Neuronal stem cell (in vitro differentiated cells): Measurements from ENCODE around the gene PRR20B.
"Not testable (repeated sequence)": the region's sequence is repeated elsewhere in the genome, so short reads cannot be mapped to it uniquely, and the experiment has no call there.

Experiments used
- DNase-seq: peaks from one replicate; pipeline ENCODE4 v3.0.0-alpha.2; 2013; ENCODE audit warnings: low spot score
- H2AFZ ChIP-seq: one replicate; pipeline ENCODE4 v1.6.1; 2013; ENCODE audit warnings: mild to moderate bottlenecking, low read length, inconsistent platforms
- H2AK5ac ChIP-seq: 2 replicates; pipeline ENCODE4 v1.6.1; 2013; ENCODE audit warnings: low read depth, mild to moderate bottlenecking, inconsistent platforms, low read length, moderate library complexity, mixed read lengths
- H2BK120ac ChIP-seq: 2 replicates; pipeline ENCODE4 v1.6.1; 2013; ENCODE audit warnings: low read depth, mild to moderate bottlenecking, inconsistent platforms, low read length, moderate library complexity, mixed read lengths
- H2BK12ac ChIP-seq: one replicate; pipeline ENCODE4 v1.6.1; 2013; ENCODE audit warnings: low read length, inconsistent platforms
- H2BK15ac ChIP-seq: 2 replicates; pipeline ENCODE4 v1.6.1; 2013; ENCODE audit warnings: mild to moderate bottlenecking, low read length, inconsistent platforms, mixed read lengths
- H2BK5ac ChIP-seq: one replicate; pipeline ENCODE4 v1.6.1; 2013; ENCODE audit warnings: inconsistent platforms, mild to moderate bottlenecking, low read length, moderate library complexity
- H3K14ac ChIP-seq: one replicate; pipeline ENCODE4 v1.6.1; 2013; ENCODE audit warnings: low read length, inconsistent platforms
- H3K18ac ChIP-seq: 2 replicates; pipeline ENCODE4 v1.6.1; 2013; ENCODE audit warnings: low read length, inconsistent platforms
- H3K23ac ChIP-seq: 2 replicates; pipeline ENCODE4 v1.6.1; 2013; ENCODE audit warnings: low read depth, mild to moderate bottlenecking, mixed read lengths, low read length, inconsistent platforms; ENCODE audit not compliant: poor library complexity
- H3K27ac ChIP-seq: replicated peaks from 3 replicates; pipeline ENCODE4 v1.5.1; 2013; ENCODE audit warnings: low read length, inconsistent platforms
- H3K27me3 ChIP-seq, 3 experiments: 2 replicates each; pipeline ENCODE4 v1.6.1; 2013; ENCODE audit warnings: low read length in 3 of 3, mild to moderate bottlenecking in 2 of 3, inconsistent platforms in 1 of 3, low read depth in 1 of 3, mixed read lengths in 1 of 3, moderate library complexity in 1 of 3; ENCODE audit not compliant: control insufficient read depth in 3 of 3, insufficient read depth in 3 of 3
- H3K36me3 ChIP-seq, 2 donors: replicated peaks in 1 of 2; 2 replicates each; pipeline ENCODE4 v1.6.1; 2013; ENCODE audit warnings: low read length in 2 of 2; ENCODE audit not compliant: control insufficient read depth in 2 of 2, insufficient read depth in 2 of 2
- H3K4ac ChIP-seq: 2 replicates; pipeline ENCODE4 v1.6.1; 2013; ENCODE audit warnings: inconsistent platforms, mild to moderate bottlenecking, low read length, moderate library complexity
- H3K4me1 ChIP-seq, 2 donors: 1 replicate in 1 of 2; 2 replicates in 1 of 2; pipeline ENCODE4 v1.6.1; 2013; ENCODE audit warnings: low read length in 2 of 2, low read depth in 1 of 2; ENCODE audit not compliant: control insufficient read depth in 2 of 2, insufficient read depth in 1 of 2
- H3K4me2 ChIP-seq: one replicate; pipeline ENCODE4 v1.6.1; 2013; ENCODE audit warnings: mild to moderate bottlenecking, low read length, inconsistent platforms; ENCODE audit not compliant: insufficient read depth, poor library complexity, severe bottlenecking
- H3K4me3 ChIP-seq, 2 donors: 2 replicates each; pipeline ENCODE4 v1.5.1; 2013; ENCODE audit warnings: low read length in 2 of 2, mild to moderate bottlenecking in 2 of 2, inconsistent platforms in 1 of 2, moderate library complexity in 1 of 2
- H3K79me1 ChIP-seq: one replicate; pipeline ENCODE4 v1.6.1; 2013; ENCODE audit warnings: low read depth, mild to moderate bottlenecking, inconsistent platforms, low read length, moderate library complexity
- H3K9ac ChIP-seq: one replicate; pipeline ENCODE4 v1.6.1; 2013; ENCODE audit warnings: mild to moderate bottlenecking, low read depth, low read length, inconsistent platforms; ENCODE audit not compliant: poor library complexity
- H3K9me3 ChIP-seq, 2 donors: replicated peaks in 1 of 2; 2 replicates each; pipeline versions ENCODE3 to v1.6.1; 2013; ENCODE audit warnings: low read length in 2 of 2, mild to moderate bottlenecking in 2 of 2, inconsistent platforms in 1 of 2, low read depth in 1 of 2, mixed read lengths in 1 of 2, moderate library complexity in 1 of 2; ENCODE audit not compliant: control insufficient read depth in 2 of 2, insufficient read depth in 1 of 2
- H4K8ac ChIP-seq: one replicate; pipeline ENCODE4 v1.6.1; 2013; ENCODE audit warnings: low read depth, mild to moderate bottlenecking, inconsistent platforms, low read length, moderate library complexity
- H4K91ac ChIP-seq: one replicate; pipeline ENCODE4 v1.6.1; 2013; ENCODE audit warnings: low read length, low read depth, mild to moderate bottlenecking, inconsistent platforms; ENCODE audit not compliant: poor library complexity
- WGBS, 2 donors: extraction: QIAGEN DNeasy Blood & Tissue Kit; methylation state at CpG; one replicate each; pipeline ENCODE4 v1.1.7; 2013; ENCODE audit warnings: missing lambda C conversion rate in 2 of 2, mixed read lengths in 1 of 2; ENCODE audit not compliant: insufficient read length in 2 of 2, insufficient replicate concordance in 1 of 2; ENCODE audit errors: extremely low coverage in 2 of 2; 5-methylcytosine and 5-hydroxymethylcytosine counted together

Gene PRR20B

GRCh38 chr13:57140235-57140968, 6.9 kb upstream of the PRR20B start, which contains the start of gene PRR20A:
Gene PRR20A (plus strand): TSS chr13:57140918. CDS start chr13:57141305, 387 bp downstream.
- not testable (repeated sequence) for H3K4me3 ChIP-seq, H3K9ac ChIP-seq, H3K4me1 ChIP-seq, H3K27ac ChIP-seq, H2AK5ac ChIP-seq, H2BK120ac ChIP-seq, H4K8ac ChIP-seq, H3K4ac ChIP-seq, H3K23ac ChIP-seq, H3K4me2 ChIP-seq, H2AFZ ChIP-seq, H2BK15ac ChIP-seq, H2BK12ac ChIP-seq, H4K91ac ChIP-seq, H3K27me3 ChIP-seq, H3K36me3 ChIP-seq, H3K18ac ChIP-seq, H2BK5ac ChIP-seq, H3K9me3 ChIP-seq, H3K79me1 ChIP-seq, DNase-seq, H3K14ac ChIP-seq
- WGBS, 2 donors: no CpG with 5 or more reads among the region's 34 CpGs

GRCh38 chr13:57148106-57148505, 818 bp downstream of the PRR20B start:
- H3K79me1 ChIP-seq, H2BK12ac ChIP-seq, H3K4me1 ChIP-seq, H3K4me2 ChIP-seq, H2BK5ac ChIP-seq, H3K23ac ChIP-seq, H4K8ac ChIP-seq, H2BK120ac ChIP-seq, H3K9me3 ChIP-seq, H3K27me3 ChIP-seq, H3K36me3 ChIP-seq, H3K9ac ChIP-seq, H3K4ac ChIP-seq, H3K27ac ChIP-seq, DNase-seq, H3K14ac ChIP-seq, H3K18ac ChIP-seq, H2AK5ac ChIP-seq, H2AFZ ChIP-seq, H2BK15ac ChIP-seq, H3K4me3 ChIP-seq, H4K91ac ChIP-seq: not testable (repeated sequence)
- WGBS, 2 donors: no CpG with 5 or more reads among the region's 14 CpGs

GRCh38 chr13:57153761-57154160, 6.5 kb downstream of the PRR20B start, which contains the start of gene PRR20C:
Gene PRR20C (plus strand): TSS chr13:57154061. CDS start chr13:57154448, 387 bp downstream.
- not testable (repeated sequence) for H2BK15ac ChIP-seq, H3K14ac ChIP-seq
- no CpG with 5 or more reads among the region's 22 CpGs for WGBS, 2 donors

GRCh38 chr13:57160332-57160731, 13.0 kb downstream of the PRR20B start, which contains the start of gene PRR20D:
Gene PRR20D (plus strand): TSS chr13:57160632. CDS start chr13:57161019, 387 bp downstream.
- not testable (repeated sequence) for DNase-seq, H3K14ac ChIP-seq, H3K4me1 ChIP-seq, H3K9me3 ChIP-seq, H3K18ac ChIP-seq, H2BK15ac ChIP-seq, H3K4ac ChIP-seq, H3K27me3 ChIP-seq, H4K91ac ChIP-seq, H3K79me1 ChIP-seq, H4K8ac ChIP-seq, H3K4me3 ChIP-seq, H3K9ac ChIP-seq, H2BK120ac ChIP-seq, H2AK5ac ChIP-seq, H3K27ac ChIP-seq, H3K4me2 ChIP-seq, H2BK12ac ChIP-seq, H2AFZ ChIP-seq, H2BK5ac ChIP-seq, H3K36me3 ChIP-seq, H3K23ac ChIP-seq
- WGBS, 2 donors: no CpG with 5 or more reads among the region's 22 CpGs

More at GRCh38 chr13:57153761-57154160, 6.5 kb downstream of the PRR20B start, which contains the start of gene PRR20C:
- not testable (repeated sequence) for H4K91ac ChIP-seq, H3K36me3 ChIP-seq, H3K4me1 ChIP-seq, H3K23ac ChIP-seq, DNase-seq, H3K4me2 ChIP-seq, H2AK5ac ChIP-seq, H2BK120ac ChIP-seq, H3K4ac ChIP-seq, H3K9ac ChIP-seq, H2AFZ ChIP-seq, H3K27ac ChIP-seq, H3K27me3 ChIP-seq, H3K18ac ChIP-seq, H2BK12ac ChIP-seq, H3K4me3 ChIP-seq, H3K9me3 ChIP-seq, H2BK5ac ChIP-seq, H3K79me1 ChIP-seq, H4K8ac ChIP-seq
